Liver (tissue), 3 donors: ENCODE measurements around the gene IFRD2.

Experiments used
- CTCF ChIP-seq: fragments of 150-350 bp; IDR thresholded peaks from 2 replicates; pipeline ENCODE4 v1.5.1; 2017; ENCODE audit warnings: improper control_type of control experiment, low read depth, low read length; ENCODE audit not compliant: missing input control
- JUND ChIP-seq, 2 donors: IDR thresholded peaks; 2 replicates each; pipeline ENCODE4 v1.6.1; 2016; ENCODE audit warnings: antibody characterized with exemption in 2 of 2
- REST ChIP-seq: IDR thresholded peaks from 2 replicates; pipeline ENCODE4 v1.6.1; 2016; ENCODE audit warnings: antibody characterized with exemption, mild to moderate bottlenecking
- donor health status: healthy.
- donor health status: healthy.

- no peak for TF ChIP-seq CTCF
- no peak for TF ChIP-seq JUND (IDR thresholded peaks at IDR 0.05)
- no peak for TF ChIP-seq REST
Observed at GRCh38 chr3:50259432-50260026, 32.7 kb downstream of the IFRD2 start.
